Measurements from ENCODE around the gene MAIP1.

The MAIP1 gene

DNA sequence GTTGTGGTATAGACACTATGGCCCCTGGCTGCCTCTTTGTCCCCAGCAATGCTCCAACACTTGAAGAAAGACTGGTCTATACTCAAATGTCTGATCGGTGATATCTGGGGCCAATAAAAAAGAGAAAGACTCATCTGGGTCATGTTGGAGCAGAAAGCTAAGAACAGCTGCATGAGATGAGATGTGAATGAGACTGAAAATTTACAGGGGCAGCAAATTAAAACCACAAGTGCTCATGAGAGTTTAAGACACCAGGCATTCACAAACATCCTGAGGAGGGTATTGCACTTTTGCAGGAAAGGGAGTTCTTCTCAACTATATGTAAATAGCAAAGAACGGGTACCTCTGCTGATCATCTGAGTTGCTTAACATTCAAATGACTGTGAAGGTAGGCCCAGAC is 36.3 kb downstream of the MAIP1 start:
- DNase-seq (ENCODE audit: low read depth), result no peak

DNA sequence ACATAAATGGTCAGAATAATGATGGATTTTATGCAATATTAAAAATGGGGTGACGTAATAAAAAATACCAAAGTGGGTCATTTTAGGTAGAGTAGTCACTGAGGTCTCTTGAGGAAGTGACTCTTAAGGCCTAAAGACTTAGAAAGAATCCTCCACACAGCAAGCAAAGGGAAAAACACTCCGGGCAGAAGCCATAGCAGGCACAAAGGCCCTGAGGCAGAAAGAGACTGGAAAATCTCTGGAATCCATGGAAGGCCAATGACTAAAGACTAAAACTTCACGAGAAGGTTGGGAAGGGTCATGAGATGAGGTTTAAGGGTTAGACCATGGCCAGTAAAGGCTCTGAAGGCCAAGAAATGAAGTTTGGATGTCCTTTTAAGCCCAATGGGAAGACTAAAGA is 36.9 kb downstream of the MAIP1 start:
- DNase-seq (ENCODE audit: low read depth), result no peak

DNA sequence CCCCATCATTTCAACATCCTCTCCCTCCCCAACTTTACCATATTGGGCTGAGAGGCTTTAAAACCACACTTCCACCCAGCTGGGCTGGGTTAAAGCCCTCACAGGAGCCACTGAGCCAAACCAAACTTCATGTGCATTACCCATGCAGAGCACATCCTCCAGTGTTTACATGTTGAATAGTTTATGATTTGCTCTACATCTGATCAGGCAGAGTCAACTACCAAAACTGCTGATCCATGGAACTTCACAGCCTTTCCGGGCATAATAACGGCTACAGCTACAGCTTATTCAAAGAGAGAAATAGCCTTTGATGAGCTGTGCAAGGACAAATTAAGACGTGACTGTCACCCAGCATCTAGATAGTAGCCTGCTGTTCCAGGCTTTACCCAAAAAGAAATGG is 39.0 kb downstream of the MAIP1 start:
- no peak for DNase-seq (ENCODE audit: low read depth)

DNA sequence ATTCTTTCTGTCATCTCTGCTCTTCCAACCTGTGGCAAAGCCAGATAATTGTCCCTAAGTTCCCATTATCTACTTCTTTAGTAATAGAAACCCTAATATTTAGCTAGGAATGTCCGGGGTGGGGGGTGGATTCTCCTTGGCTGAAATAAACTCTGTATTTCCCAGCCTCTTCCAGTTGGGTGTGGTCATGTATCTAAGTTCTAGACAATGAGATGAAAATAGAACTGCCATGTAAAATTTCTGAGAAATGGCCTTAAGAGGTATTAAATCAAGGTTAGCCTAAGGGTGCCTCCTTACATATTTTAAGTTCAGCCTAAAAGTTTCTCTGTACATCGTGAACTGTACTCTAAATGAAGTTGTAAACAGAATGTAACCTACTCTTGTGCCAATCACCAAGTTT is 39.5 kb downstream of the MAIP1 start:
- DNase-seq (ENCODE audit: low read depth), result no peak

DNA sequence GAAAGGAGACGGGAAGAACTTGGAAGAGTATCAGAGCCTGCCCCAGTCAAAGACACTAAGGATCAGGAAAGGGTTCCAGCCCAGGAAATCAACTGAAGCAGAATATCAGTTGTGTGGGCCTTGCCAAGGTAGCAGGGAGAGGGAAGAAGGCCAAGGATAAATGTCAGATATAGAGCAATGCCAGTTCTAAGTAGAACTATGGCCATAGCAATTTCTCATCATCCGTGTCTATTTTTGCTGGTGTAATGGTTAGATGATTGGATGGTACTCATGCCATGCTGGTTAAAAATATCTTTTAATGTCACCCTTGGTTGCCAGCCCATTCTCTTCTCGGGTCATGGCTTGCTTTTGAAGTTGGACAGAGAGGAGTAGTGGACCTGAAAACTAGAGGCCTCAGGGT is 41.9 kb downstream of the MAIP1 start:
- no peak for DNase-seq (ENCODE audit: low read depth)

DNA sequence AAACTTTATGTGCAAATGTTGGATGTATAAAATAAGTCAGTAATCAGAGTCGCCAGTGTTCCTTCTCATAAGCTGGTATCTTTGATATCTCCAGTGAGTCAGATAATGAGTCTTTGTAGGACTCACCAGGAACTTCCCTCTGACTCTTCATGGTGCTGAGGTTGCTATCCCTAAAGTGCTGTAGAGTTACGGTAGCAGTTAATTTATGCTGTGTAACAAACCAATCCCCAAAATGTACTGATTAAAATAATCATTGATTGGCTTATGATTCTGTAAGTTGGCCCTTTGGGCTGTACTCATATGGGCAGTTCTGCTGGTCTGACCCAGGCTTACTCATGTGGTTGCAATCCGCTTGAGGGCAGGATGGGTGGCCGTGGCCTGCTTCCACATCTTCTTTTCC is 43.8 kb downstream of the MAIP1 start:
- no peak for DNase-seq (ENCODE audit: low read depth)

DNA sequence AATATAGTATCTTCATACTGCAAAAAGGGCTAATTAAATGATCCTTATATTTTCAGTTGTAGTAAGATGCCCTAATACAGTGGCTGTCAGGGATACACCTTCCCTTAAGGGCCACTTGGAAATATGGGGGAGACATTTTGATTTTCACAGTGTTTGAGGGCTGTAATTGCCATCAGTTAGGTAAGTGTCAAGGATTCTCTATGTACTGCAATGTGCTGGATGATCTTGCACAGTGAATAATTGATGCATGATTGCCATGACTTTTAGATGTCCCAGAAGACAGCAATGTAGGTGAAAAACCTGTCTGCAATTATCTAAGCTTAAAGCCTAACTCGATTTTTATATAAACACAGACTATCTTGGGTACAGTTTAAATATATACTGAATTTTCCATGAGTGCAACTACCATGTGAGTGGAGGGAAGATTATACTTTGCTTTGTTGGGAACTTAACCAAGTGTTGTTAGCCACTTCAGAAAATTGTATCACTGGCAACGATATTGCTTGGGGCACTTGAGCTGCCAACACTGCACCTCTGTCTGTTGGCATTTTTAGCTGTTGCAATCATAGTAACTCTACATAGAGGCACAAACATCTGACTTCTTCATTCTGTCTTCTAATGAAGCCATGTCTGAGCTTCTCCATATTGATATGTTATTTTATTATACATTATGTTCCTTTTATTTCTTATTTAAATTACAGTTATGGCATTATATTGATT is 45.2 kb downstream of the MAIP1 start:
- no peak for DNase-seq (ENCODE audit: low read depth)

DNA sequence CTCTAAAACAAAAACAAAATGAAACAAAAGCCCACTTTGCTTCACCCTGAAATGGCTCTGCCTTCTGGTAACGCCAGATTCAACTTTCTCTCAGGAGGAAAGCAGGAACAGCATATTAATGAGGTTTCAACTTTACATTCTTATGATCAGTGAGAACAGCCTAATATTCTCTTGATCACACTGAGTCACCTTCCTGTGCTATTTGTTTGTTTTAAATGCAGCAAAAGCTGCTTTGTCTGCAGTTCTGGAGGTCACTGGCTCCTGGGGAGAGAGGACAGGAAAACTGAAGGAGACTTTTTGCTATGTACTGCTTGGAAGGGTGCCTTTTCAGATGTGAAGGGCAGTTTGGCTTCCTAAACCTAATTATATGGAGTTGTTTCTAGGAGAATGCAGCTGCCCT is 48.1 kb downstream of the MAIP1 start:
- DNase-seq (ENCODE audit: low read depth), result no peak

DNA sequence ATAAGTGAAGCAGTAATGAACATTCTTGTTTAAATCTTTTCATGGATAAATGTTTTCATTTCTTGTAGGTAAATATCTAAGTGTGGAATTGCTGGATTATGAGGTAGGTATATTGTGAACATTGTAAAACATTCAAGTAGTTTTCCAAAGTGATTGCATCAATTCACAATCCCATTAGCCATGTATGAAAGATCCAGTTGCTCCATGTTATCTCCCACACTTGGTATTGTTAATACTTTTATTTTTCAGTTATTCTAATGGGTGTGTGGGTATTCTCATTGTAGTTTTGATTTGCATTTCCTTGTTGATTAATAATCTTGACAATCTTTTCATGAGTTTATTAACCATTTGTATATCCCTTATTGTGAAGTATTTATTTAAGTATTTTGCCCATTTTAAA is 50.3 kb downstream of the MAIP1 start:
- DNase-seq (ENCODE audit: low read depth), result no peak

DNA sequence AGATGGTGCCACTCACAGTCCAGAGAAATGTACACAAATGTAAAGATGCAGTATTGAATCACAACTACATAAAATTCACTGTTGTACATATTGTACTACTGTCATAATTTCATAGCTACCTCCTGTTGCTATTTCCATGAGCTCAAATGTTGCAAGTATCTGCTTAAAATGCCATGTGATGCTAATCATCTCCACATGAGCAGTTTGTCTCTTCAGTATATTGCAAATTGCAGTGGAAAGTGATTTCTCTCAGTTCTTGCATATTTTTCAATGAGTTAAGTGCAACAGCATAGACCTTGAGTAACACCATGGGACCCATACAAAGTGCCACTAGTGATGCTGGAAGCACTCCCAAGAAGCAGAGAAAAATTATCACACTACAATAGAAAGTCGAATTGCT is 51.9 kb downstream of the MAIP1 start:
- no peak for DNase-seq (ENCODE audit: low read depth)

DNA sequence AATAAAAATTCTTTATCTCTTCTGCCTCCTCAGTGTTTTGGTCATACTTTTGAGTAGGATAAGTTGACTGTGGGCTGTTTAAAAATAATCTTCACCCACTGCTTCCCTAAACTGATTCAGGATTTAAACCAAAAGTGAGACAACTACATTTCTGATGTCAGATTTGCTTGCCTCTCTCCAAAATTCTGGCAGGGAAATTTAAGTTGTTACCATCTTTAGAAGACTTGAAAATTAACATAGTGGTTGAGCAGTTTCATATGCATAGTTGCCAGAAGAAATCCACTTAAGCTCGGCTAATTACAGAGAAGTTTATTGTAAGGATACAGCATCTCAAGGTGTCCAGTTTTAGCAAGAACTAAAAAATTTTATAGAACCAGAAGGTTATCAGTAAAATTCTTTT is 57.0 kb downstream of the MAIP1 start:
- DNase-seq (ENCODE audit: low read depth), result no peak

Data from GM04504 (cell line).